NCI-H82 (cell line): ENCODE measurements around the gene ADAR.
"Not testable (repeated sequence)": the region's sequence is repeated elsewhere in the genome, so short reads cannot be mapped to it uniquely, and the experiment has no call there.

Source experiments
- DNase-seq: peaks from one replicate; lab custom pipeline; 2025; lab: John Stamatoyannopoulos, UW

Gene ADAR, protein sequence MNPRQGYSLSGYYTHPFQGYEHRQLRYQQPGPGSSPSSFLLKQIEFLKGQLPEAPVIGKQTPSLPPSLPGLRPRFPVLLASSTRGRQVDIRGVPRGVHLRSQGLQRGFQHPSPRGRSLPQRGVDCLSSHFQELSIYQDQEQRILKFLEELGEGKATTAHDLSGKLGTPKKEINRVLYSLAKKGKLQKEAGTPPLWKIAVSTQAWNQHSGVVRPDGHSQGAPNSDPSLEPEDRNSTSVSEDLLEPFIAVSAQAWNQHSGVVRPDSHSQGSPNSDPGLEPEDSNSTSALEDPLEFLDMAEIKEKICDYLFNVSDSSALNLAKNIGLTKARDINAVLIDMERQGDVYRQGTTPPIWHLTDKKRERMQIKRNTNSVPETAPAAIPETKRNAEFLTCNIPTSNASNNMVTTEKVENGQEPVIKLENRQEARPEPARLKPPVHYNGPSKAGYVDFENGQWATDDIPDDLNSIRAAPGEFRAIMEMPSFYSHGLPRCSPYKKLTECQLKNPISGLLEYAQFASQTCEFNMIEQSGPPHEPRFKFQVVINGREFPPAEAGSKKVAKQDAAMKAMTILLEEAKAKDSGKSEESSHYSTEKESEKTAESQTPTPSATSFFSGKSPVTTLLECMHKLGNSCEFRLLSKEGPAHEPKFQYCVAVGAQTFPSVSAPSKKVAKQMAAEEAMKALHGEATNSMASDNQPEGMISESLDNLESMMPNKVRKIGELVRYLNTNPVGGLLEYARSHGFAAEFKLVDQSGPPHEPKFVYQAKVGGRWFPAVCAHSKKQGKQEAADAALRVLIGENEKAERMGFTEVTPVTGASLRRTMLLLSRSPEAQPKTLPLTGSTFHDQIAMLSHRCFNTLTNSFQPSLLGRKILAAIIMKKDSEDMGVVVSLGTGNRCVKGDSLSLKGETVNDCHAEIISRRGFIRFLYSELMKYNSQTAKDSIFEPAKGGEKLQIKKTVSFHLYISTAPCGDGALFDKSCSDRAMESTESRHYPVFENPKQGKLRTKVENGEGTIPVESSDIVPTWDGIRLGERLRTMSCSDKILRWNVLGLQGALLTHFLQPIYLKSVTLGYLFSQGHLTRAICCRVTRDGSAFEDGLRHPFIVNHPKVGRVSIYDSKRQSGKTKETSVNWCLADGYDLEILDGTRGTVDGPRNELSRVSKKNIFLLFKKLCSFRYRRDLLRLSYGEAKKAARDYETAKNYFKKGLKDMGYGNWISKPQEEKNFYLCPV

GRCh38 chr1:154607609-154608396 lies at the start of gene ADAR:
Gene ADAR, minus strand, starts transcription at chr1:154608186. Its CDS starts 180 bp downstream, at chr1:154608006.
- no peak for DNase-seq

DNA sequence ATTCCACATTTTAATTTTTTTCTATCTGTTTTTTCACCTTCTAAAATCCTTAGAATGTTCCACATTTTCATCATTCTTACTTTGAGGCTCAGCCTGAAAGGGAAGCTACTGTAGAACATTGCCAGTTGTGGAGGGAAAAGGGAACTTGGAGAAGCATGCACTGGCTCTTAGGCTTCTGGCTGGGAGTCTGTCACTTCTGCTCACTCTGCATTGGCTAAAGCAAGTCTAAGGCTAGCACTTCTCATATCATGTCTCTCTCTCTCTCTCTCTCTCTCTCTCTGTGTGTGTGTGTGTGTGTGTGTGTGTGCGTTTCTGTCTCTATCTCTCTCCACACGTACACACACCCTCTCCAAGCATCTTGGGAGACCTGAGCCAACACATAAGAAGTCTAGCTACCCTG lies 49.6 kb upstream of the ADAR start:
- DNase-seq, result no peak

- no peak for DNase-seq
These were observed 44.9 kb upstream of the ADAR start for GRCh38 chr1:154652893-154653292.

DNA sequence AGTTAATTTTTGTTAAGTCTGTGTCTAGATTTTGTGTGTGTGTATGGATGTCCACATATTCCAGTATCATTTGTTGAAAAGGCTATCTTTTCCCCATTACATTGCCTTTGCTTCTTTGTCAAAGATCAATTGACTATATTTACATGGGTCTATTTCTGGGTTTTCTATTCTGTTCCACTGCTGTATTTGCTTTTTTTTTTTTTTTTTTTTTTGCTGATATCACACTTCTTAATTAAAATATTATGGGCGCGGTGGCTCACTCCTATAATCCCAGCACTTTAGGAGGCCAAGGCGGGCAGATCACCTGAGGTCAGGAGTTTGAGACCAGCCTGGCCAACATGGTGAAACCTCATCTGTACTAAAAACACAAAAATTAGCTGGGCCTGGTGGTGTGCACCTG lies 36.7 kb upstream of the ADAR start:
- not testable (repeated sequence) for DNase-seq

- DNase-seq, result no peak
These were observed 33.5 kb upstream of the ADAR start for GRCh38 chr1:154641534-154641933.

DNA sequence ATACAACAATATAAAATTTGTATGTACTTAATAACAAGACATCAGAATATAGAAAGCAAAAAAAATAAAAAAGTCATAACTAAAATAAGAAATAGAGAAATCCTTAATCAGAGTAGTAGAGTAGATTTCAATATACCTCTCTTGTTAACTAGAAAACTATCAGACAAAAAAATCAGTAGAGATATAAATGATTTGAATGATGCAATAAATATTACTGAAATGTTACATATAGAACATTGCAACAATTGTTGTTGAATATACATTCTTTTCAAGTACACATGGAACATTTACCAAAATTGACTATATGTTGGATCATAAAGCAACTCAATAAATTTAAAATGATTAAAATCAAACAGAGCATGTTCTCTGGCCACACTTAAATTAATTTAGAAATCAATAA lies 31.9 kb upstream of the ADAR start:
- no peak for DNase-seq

GRCh38 chr1:154635171-154635570 lies 27.2 kb upstream of the ADAR start:
- no peak for DNase-seq

DNA sequence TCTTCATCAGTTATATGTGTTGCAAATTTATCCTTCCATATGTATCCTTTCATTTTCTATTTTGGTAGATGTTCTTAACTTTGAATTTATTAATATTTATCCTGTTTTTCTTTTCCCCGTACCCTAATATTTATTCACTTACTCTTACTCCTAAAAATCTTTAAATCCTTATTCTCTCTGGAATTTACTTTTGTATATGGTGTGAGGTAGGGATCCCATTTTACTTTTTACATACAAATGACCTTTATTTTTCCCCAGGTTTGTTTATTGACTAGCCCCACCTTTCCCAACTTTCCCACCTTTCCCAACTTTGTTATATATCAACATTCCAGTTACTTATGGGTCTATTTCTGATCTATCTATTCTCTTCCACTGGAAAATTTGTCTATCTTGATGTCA lies 21.7 kb upstream of the ADAR start:
- no peak for DNase-seq

DNA sequence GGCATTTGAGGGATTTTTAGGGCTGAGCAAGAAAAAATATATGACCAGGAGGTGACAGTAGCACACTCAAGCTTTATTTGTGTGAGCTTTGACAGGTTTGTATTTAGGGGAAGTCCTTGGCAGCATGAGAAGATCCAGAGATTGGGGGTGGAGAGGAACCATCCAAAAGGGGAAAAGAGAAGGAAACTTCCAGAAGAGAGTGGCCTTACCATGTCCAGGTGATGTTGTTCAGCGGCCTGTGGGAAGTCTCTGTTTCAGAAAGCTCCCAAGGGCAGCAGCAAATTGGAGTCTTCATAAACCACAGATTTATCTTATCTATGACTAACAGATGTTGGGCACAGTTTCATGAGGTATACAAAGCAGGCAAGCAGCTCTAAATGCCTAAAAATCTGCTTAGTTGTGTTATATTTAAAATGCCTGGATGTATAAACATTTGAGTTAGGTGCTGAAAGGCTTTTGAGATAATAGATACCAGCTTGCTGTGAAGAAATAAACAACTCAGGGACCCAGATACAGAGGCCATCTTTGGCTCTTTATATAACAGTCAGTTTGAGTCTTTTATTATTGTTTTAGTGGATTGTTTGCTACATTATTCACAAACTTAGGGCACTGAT lies 21.2 kb upstream of the ADAR start:
- no peak for DNase-seq

DNA sequence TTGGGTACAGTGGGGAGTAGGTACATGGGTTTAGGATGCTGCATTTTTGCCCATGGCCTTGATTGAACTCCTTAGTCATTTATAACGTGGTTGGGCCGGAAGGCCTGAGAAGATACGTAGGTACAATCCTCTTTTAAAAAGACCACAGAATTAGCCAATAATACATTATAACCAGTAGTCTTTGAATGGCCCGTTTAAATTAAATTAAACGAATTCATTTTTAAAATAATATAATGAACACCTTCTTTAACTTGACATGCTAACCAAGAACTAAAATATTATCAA lies 20.1 kb upstream of the ADAR start:
- no peak for DNase-seq

DNA sequence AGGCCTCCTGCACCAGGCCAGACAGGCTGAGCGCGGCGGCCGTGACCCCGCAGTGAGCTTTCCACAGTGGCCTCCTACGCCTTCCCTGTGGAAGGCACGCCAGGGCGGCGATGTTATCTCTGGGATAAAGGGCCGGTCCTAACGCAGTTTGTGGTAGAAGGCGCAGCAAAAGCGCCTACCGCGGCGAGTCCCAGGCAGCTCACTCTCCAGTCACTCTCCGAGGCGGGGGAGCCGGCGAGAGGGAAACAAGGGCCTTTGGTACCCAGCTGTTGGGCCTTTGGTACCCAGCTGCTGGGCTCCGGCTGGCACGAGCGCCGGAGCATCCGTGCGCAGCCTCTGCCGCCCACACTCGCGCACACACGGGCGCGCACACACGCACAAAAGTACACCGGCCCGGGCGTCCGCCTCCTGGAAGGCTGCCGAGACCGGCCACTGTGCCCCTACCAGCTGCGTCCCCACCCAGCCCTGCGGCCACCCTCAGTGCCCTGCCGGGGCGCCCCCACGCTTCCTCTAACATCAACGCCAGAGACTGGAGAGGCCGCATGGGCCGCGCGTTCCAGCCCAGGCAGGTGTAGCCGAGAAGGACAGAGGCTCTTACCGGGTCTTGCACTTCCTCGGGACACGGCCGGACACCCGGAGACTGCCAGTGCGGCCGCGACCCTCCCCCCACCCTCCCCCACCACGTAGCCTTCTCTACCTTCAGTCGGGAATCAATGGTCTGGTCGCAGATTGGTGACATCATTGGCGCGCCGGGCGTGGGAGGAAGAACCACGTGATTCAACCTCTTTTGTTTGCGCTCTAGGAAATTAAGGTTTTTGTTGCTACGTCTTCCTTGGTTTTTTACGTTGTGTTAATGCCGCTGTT lies 19.5 kb upstream of the ADAR start:
- DNase-seq, result peak; percentile 96

DNA sequence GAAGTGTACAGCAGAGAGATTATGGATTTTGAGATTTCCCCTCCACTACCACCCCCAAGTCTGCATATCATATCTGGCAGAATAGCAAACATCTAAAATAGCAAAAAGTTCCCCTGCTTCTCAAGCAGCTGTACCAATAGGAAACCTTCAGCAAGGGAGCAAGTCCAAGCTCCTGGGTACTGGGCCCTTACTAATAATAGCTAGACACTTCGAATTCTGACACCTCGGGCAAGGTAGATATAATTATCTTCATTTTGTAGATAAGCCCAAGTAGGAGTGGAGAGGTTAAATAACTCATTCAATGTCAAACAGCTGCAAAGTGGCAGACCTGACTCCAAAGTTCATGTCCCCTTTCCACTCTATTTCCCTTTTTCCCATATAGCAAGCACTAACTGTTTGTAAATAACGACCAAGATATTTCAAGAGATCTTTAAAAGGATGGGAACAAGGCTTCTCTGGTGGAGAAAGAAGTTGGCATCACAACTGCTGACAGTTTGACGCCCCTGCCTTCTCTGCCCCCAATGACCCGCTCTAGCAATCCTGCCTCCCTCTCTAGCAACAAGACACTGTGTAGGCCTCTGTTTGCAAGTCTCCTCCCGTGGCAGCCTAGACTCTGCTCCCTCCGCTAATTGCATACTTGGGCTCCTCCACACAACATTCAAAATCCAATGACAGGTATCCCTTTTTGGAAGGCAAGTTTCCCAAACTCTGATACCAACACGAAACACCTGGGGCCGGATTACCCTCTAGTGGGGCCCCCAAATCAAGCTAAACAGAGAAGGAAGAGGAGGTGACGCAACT lies 18.7 kb upstream of the ADAR start:
- DNase-seq, result peak; percentile 55

- no peak for DNase-seq
These were observed 17.0 kb upstream of the ADAR start for GRCh38 chr1:154624746-154625643.

DNA sequence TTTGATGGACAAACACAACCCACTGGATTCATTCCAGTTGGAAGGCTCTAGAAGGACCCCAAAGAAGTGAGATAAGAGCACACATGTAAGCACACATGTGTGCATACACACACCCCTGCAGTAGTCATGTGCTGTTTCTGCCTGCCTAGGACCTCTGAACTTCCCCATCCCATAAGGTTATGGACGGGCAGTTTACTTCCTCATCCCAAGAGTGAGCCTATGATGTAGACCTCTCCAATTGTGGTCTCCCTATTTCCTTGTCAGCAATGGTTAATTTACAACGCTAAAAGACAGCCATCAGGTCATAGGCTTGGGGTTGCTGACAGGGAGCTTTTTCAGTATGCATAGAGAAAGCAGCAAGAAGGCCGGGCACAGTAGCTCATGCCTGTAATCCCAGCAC lies 15.4 kb upstream of the ADAR start:
- DNase-seq, result no peak

DNA sequence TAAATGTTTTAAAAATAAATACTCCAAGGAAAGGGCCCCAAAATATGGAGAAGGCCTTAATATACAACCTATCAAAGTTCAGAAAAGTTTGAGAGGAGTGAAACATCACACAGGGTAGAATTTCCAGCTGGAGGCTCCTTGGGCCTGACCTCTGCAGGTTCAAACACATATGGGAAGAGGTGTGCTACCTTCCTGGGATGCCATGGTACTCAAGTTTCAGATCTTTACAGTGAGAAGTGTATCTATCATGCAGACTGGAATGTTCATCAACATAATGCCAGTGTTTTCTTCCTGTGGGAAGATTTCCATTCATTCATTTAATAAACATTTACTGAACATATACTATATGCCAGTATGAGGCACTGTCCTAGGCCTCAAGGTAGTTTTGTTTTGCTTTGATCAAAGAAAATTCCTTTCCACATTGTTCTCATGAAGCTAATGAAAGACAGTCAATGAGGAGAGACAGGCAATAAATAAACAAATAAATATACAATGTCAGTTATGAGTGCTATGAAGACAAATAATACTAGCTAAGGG lies 14.6 kb upstream of the ADAR start:
- no peak for DNase-seq

- no peak for DNase-seq
These were observed 13.9 kb upstream of the ADAR start for GRCh38 chr1:154621875-154622274.

- no peak for DNase-seq
These were observed 12.8 kb upstream of the ADAR start for GRCh38 chr1:154620751-154621150.
